Measurements from ENCODE around the gene VAV2. TPM values are rescaled to one million over a fixed set of nuclear protein-coding genes. Genes with fewer than 3 reads are reported as not detected.

VAV2 gene
- total RNA-seq, 6 experiments from 2014 or later, result 17.6 to 24.5 (median 21.7) TPM

DNA sequence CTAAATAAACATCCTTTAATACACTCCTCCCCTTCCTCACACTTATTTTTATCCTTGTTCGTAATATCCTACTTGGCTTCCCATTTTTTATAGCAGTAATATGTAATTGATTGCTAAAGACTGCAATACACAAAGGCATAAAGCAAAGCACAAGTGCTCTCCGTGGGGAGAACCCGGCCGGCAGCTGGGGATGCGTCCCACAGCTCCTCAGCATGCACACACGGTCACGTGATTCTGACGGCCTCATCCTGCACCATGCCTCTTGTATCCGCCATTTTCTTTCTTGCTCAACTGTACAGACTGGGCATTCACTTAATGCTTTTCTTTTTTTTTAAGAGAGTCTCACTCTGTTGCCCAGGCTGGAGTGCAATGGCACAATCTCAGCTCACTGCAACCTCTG lies 36.0 kb upstream of the VAV2 start:
- no peak overlapping the region for H3K4me3 Mint-ChIP-seq
- no peak overlapping the region for H3K27ac Mint-ChIP-seq
- DNase-seq, result no peak
- H3K9me3 Mint-ChIP-seq, result no peaks in the 10 kb centered on the region
- H3K36me3 Mint-ChIP-seq (ENCODE audit: low read depth), result peaks cover 13% of the 10 kb centered on the region
- TF ChIP-seq, protein P1, sequence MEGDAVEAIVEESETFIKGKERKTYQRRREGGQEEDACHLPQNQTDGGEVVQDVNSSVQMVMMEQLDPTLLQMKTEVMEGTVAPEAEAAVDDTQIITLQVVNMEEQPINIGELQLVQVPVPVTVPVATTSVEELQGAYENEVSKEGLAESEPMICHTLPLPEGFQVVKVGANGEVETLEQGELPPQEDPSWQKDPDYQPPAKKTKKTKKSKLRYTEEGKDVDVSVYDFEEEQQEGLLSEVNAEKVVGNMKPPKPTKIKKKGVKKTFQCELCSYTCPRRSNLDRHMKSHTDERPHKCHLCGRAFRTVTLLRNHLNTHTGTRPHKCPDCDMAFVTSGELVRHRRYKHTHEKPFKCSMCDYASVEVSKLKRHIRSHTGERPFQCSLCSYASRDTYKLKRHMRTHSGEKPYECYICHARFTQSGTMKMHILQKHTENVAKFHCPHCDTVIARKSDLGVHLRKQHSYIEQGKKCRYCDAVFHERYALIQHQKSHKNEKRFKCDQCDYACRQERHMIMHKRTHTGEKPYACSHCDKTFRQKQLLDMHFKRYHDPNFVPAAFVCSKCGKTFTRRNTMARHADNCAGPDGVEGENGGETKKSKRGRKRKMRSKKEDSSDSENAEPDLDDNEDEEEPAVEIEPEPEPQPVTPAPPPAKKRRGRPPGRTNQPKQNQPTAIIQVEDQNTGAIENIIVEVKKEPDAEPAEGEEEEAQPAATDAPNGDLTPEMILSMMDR (IDR thresholded peaks at IDR 0.05), result no peak
- H3K27me3 Mint-ChIP-seq (ENCODE audit: insufficient read depth), result no peaks in the 10 kb centered on the region
- H3K4me1 Mint-ChIP-seq (ENCODE audit: low read depth), result peaks cover 18% of the 10 kb centered on the region

DNA sequence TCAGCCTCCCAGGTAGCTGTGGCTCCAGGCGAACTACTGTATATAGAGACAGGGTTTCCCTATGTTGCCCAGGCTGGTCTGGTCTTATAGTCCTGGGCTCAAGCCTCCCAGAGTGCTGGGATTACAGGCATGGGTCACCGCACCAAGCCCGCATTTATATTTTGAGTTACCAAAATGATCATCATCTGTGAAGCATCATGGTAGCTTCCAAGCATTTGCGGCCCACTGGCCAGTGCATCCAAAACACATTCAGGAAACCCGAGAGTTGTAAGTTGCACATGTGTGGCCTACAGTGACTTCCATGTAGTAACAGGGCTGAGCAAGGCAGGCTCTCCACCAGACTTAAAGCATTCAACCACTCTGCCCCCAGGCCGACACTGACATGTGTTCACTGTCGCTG lies 35.4 kb upstream of the VAV2 start:
- TF ChIP-seq, protein P1 (IDR thresholded peaks at IDR 0.05), result no peak
- no peak for DNase-seq
- no peak overlapping the region for H3K27ac Mint-ChIP-seq
- H3K9me3 Mint-ChIP-seq, result no peaks in the 10 kb centered on the region
- no peak overlapping the region for H3K4me3 Mint-ChIP-seq
- H3K4me1 Mint-ChIP-seq (ENCODE audit: low read depth), result peaks cover 18% of the 10 kb centered on the region
- peaks cover 12% of the 10 kb centered on the region for H3K36me3 Mint-ChIP-seq (ENCODE audit: low read depth)
- no peaks in the 10 kb centered on the region for H3K27me3 Mint-ChIP-seq (ENCODE audit: insufficient read depth)

DNA sequence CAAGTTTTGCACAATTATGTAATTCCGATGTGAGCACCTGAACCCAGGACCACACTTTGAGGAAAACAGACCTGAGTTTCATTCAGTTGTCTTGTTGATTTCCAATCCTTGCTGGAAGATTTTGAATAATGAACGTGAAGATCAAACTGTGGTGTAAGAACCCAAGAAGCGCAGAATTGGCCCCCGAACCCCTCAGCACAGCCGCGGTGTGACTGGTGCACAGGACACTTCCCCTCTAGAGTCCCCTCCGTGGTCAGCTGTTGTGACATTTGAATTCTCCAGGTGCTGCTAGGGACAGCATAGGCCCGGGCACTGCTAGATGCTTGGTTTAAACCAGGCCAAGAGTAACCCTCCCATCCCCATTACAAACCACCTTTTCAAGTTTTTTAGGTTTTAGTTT lies 34.9 kb upstream of the VAV2 start:
- H3K9me3 Mint-ChIP-seq, result no peaks in the 10 kb centered on the region
- no peaks in the 10 kb centered on the region for H3K27me3 Mint-ChIP-seq (ENCODE audit: insufficient read depth)
- H3K4me1 Mint-ChIP-seq (ENCODE audit: low read depth), result peaks cover 18% of the 10 kb centered on the region
- no peak overlapping the region for H3K27ac Mint-ChIP-seq
- TF ChIP-seq, protein P1 (IDR thresholded peaks at IDR 0.05), result no peak
- peak overlapping the region; percentile 33 for H3K4me3 Mint-ChIP-seq
- DNase-seq, result no peak
- peaks cover 12% of the 10 kb centered on the region for H3K36me3 Mint-ChIP-seq (ENCODE audit: low read depth)

DNA sequence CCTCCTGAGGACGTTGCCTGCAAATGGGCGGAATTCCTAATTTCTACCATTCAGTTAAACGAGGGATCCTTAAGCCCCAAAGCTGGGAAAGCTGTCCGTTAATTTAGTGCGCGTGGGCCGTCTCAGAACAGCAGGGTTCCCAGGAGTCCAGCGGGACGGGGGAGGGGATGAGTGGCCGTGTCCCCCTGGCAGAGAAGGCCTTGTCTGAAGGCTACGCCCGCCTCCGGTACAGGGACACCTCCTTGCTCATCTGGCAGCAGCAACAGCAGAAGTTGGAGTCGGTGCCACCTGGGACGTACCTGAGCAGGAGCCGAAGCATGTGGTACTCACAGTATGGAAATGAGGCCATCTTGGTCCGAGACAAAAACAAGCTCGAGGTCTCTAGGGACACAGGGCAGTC lies 34.5 kb upstream of the VAV2 start:
- Mint-ChIP-seq H3K9me3 (no peaks in the 10 kb centered on the region), H3K36me3 (ENCODE audit: low read depth) (peaks cover 12% of the 10 kb centered on the region), H3K27me3 (ENCODE audit: insufficient read depth) (no peaks in the 10 kb centered on the region), H3K27ac (no peak overlapping the region), H3K4me1 (ENCODE audit: low read depth) (peaks cover 18% of the 10 kb centered on the region), H3K4me3 (peak overlapping the region; percentile 84)
- no peak for DNase-seq
- TF ChIP-seq, protein P1 (IDR thresholded peaks at IDR 0.05), result no peak

GRCh38 chr9:134025606-134026541 lies 33.8 kb upstream of the VAV2 start:
- Mint-ChIP-seq H3K27me3 (ENCODE audit: insufficient read depth) (no peaks in the 10 kb centered on the region), H3K4me1 (ENCODE audit: low read depth) (peaks cover 18% of the 10 kb centered on the region), H3K4me3 (peak overlapping the region; percentile 84), H3K27ac (peak overlapping the region; percentile 61), H3K36me3 (ENCODE audit: low read depth) (peaks cover 12% of the 10 kb centered on the region), H3K9me3 (no peaks in the 10 kb centered on the region)
- TF ChIP-seq, protein P1 (IDR thresholded peaks at IDR 0.05), result peak; percentile 63
- peak; percentile 17 for DNase-seq
